Measurements from ENCODE around the gene SENP3. TPM values are rescaled to one million over a fixed set of nuclear protein-coding genes. Genes with fewer than 3 reads are reported as not detected.
A peak's percentile ranks its signal among the peaks of the same experiment; 100 is the strongest.

Gene SENP3
- total and polyA plus RNA-seq, 2 experiments from 2014 or later, result 1.9 to 82.5 TPM

- WGBS, 2 experiments (ENCODE audit: low coverage in 1 of 2, low lambda C conversion rate in 2 of 2, missing lambda C conversion rate in 2 of 2), result 46 to 55% methylated on average over 7 of the region's 7 CpGs
Measured at GRCh38 chr17:7575959-7576358, 14.2 kb downstream of the SENP3 start.

GRCh38 chr17:7576432-7576937 lies 14.8 kb downstream of the SENP3 start:
- Histone ChIP-seq H3K27me3 (replicated peaks; ENCODE audit: insufficient read depth) (no peaks in the 10 kb centered on the region), H3K9ac (peak overlapping the region; percentile 99), H4K20me1 (ENCODE audit: insufficient read depth) (peaks cover 33% of the 10 kb centered on the region), H2AFZ (no peak overlapping the region), H3K36me3 (ENCODE audit: low read depth) (peaks cover 44% of the 10 kb centered on the region), H3K9me2 (ENCODE audit: insufficient read depth) (no peaks in the 10 kb centered on the region), H3K4me3 (no peak overlapping the region; the same call in 1 of the 2 replicates), H3K79me2 (ENCODE audit: insufficient read depth) (peaks cover 75% of the 10 kb centered on the region), H3K27ac (peak overlapping the region; percentile 96), H3F3A (ENCODE audit: insufficient read depth) (peaks cover 63% of the 10 kb centered on the region), H3K9me3 (ENCODE audit: low read depth) (no peaks in the 10 kb centered on the region), H3K4me1 (ENCODE audit: insufficient read depth) (peaks cover 37% of the 10 kb centered on the region), H3K4me2 (ENCODE audit: unreplicated experiment) (peak overlapping the region; percentile 79)
- 61 to 67% methylated on average over 14 of the region's 14 CpGs for WGBS, 2 experiments (ENCODE audit: low coverage in 1 of 2, low lambda C conversion rate in 2 of 2, missing lambda C conversion rate in 2 of 2)
- TF ChIP-seq EZH2 (IDR thresholded peaks at IDR 0.05; ENCODE audit: insufficient read depth, poor library complexity, severe bottlenecking), result no peak
- TF ChIP-seq EZH2phosphoT487 (IDR thresholded peaks at IDR 0.05; ENCODE audit: insufficient read depth, low read depth), result no peak
- peak; percentile 32 for DNase-seq
- in situ Hi-C loops (cut with MboI), result no loop called here

More at GRCh38 chr17:7575959-7576358, 14.2 kb downstream of the SENP3 start:
- Histone ChIP-seq H3K9ac (peak overlapping the region; percentile 99), H2AFZ (no peak overlapping the region), H3K27me3 (replicated peaks; ENCODE audit: insufficient read depth) (no peaks in the 10 kb centered on the region), H3K4me1 (ENCODE audit: insufficient read depth) (peaks cover 37% of the 10 kb centered on the region), H3K9me2 (ENCODE audit: insufficient read depth) (no peaks in the 10 kb centered on the region), H4K20me1 (ENCODE audit: insufficient read depth) (peaks cover 33% of the 10 kb centered on the region), H3K4me3 (peak overlapping the region; percentile 93), H3K36me3 (ENCODE audit: low read depth) (peaks cover 44% of the 10 kb centered on the region), H3K9me3 (ENCODE audit: low read depth) (no peaks in the 10 kb centered on the region), H3K27ac (peak overlapping the region; percentile 96), H3K79me2 (ENCODE audit: insufficient read depth) (peaks cover 75% of the 10 kb centered on the region), H3K4me2 (ENCODE audit: unreplicated experiment) (peak overlapping the region; percentile 79), H3F3A (ENCODE audit: insufficient read depth) (peaks cover 63% of the 10 kb centered on the region)
- DNase-seq, result no peak
- TF ChIP-seq EZH2 (IDR thresholded peaks at IDR 0.05; ENCODE audit: insufficient read depth, poor library complexity, severe bottlenecking), result no peak
- TF ChIP-seq EZH2phosphoT487 (IDR thresholded peaks at IDR 0.05; ENCODE audit: insufficient read depth, low read depth), result no peak
- in situ Hi-C loops (cut with MboI), result no loop called here

DNA sequence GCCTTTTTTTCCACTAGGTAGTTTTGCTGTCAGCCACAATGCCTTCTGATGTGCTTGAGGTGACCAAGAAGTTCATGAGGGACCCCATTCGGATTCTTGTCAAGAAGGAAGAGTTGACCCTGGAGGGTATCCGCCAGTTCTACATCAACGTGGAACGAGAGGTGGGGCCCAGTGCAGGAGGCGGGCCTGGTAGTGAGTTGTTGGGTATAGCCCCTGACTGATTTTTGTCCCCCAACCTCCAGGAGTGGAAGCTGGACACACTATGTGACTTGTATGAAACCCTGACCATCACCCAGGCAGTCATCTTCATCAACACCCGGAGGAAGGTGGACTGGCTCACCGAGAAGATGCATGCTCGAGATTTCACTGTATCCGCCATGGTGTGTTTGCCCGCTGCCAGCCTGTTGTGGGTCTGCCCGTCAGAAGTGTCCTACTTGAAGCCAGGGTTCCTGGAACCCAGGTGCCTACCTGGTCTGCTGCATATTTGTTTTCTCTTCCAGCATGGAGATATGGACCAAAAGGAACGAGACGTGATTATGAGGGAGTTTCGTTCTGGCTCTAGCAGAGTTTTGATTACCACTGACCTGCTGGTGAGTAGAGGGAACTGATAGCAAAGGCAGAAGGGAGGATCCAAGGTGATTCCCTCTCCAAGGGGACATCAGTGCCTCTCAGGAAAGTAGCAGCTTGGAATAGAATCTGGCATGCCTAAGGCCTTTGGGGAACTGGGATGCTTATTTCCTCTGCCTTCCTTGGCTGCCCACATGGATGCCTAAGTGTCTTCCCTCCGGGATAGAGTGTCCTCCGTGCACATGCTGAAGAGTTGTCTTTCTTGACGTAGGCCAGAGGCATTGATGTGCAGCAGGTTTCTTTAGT lies 15.8 kb downstream of the SENP3 start:
- Histone ChIP-seq H3K27me3 (replicated peaks; ENCODE audit: insufficient read depth) (no peaks in the 10 kb centered on the region), H3K4me2 (ENCODE audit: unreplicated experiment) (no peak overlapping the region), H3K79me2 (ENCODE audit: insufficient read depth) (peaks cover 81% of the 10 kb centered on the region), H3K36me3 (ENCODE audit: low read depth) (peaks cover 44% of the 10 kb centered on the region), H3K9me2 (ENCODE audit: insufficient read depth) (no peaks in the 10 kb centered on the region), H2AFZ (no peak overlapping the region), H3K27ac (peak overlapping the region; percentile 96), H3K4me3 (no peak overlapping the region), H3K9ac (peak overlapping the region; percentile 99; the same call in 1 of the 2 replicates), H3K4me1 (ENCODE audit: insufficient read depth) (peaks cover 43% of the 10 kb centered on the region), H3K9me3 (ENCODE audit: low read depth) (no peaks in the 10 kb centered on the region), H4K20me1 (ENCODE audit: insufficient read depth) (peaks cover 33% of the 10 kb centered on the region), H3F3A (ENCODE audit: insufficient read depth) (peaks cover 60% of the 10 kb centered on the region)
- TF ChIP-seq EZH2phosphoT487 (IDR thresholded peaks at IDR 0.05; ENCODE audit: insufficient read depth, low read depth), result no peak
- no peak for TF ChIP-seq EZH2 (IDR thresholded peaks at IDR 0.05; ENCODE audit: insufficient read depth, poor library complexity, severe bottlenecking)
- in situ Hi-C loops (cut with MboI), result no loop called here
- no peak for DNase-seq
- 70 to 72% methylated on average over 17 of the region's 17 CpGs for WGBS, 2 experiments (ENCODE audit: low coverage in 1 of 2, low lambda C conversion rate in 2 of 2, missing lambda C conversion rate in 2 of 2)

- H3K4me1 ChIP-seq (ENCODE audit: insufficient read depth), result peaks cover 51% of the 10 kb centered on the region
- in situ Hi-C loops (cut with MboI), result no loop called here
- H3K79me2 ChIP-seq (ENCODE audit: insufficient read depth), result peaks cover 75% of the 10 kb centered on the region
- H3K9me2 ChIP-seq (ENCODE audit: insufficient read depth), result no peaks in the 10 kb centered on the region
- peak; percentile 98 for DNase-seq
- no peak for TF ChIP-seq EZH2 (IDR thresholded peaks at IDR 0.05; ENCODE audit: insufficient read depth, poor library complexity, severe bottlenecking)
- no peak for TF ChIP-seq EZH2phosphoT487 (IDR thresholded peaks at IDR 0.05; ENCODE audit: insufficient read depth, low read depth)
- no peak within 1 kb of the TSS for H2AFZ ChIP-seq
- WGBS, 2 experiments (ENCODE audit: low coverage in 1 of 2, low lambda C conversion rate in 2 of 2, missing lambda C conversion rate in 2 of 2), result 1 to 2% methylated on average over 7 of the region's 7 CpGs
- peaks cover 40% of the 10 kb centered on the region for H3K36me3 ChIP-seq (ENCODE audit: low read depth)
- peak within 1 kb of the TSS; percentile 96 for H3K27ac ChIP-seq
- peak within 1 kb of the TSS; percentile 80 for H3K9ac ChIP-seq
- no peaks in the 10 kb centered on the region for H3K27me3 ChIP-seq (replicated peaks; ENCODE audit: insufficient read depth)
- H3K4me3 ChIP-seq, result peak within 1 kb of the TSS; percentile 48
- H3F3A ChIP-seq (ENCODE audit: insufficient read depth), result peaks cover 57% of the 10 kb centered on the region
- H3K4me2 ChIP-seq (ENCODE audit: unreplicated experiment), result peak within 1 kb of the TSS; percentile 55
- H4K20me1 ChIP-seq (ENCODE audit: insufficient read depth), result peaks cover 29% of the 10 kb centered on the region
- no peaks in the 10 kb centered on the region for H3K9me3 ChIP-seq (ENCODE audit: low read depth)
Measured at GRCh38 chr17:7579001-7579833, 17.5 kb downstream of the SENP3 start, which contains the start of gene CD68. CD68 (plus strand) TSS chr17:7579638; CDS start chr17:7579678, 40 bp downstream.
